ENCODE results near the gene ATP5F1D. TPM values are rescaled to one million over a fixed set of nuclear protein-coding genes. Genes with fewer than 3 reads are reported as not detected.
A peak's percentile ranks its signal among the peaks of the same experiment; 100 is the strongest.

The ATP5F1D gene
- total and polyA plus RNA-seq, 2 of the 13 experiments (the other 11 are each of a cell fraction or from before 2014, with no cell fraction given), result 39.4 to 78.7 TPM

DNA sequence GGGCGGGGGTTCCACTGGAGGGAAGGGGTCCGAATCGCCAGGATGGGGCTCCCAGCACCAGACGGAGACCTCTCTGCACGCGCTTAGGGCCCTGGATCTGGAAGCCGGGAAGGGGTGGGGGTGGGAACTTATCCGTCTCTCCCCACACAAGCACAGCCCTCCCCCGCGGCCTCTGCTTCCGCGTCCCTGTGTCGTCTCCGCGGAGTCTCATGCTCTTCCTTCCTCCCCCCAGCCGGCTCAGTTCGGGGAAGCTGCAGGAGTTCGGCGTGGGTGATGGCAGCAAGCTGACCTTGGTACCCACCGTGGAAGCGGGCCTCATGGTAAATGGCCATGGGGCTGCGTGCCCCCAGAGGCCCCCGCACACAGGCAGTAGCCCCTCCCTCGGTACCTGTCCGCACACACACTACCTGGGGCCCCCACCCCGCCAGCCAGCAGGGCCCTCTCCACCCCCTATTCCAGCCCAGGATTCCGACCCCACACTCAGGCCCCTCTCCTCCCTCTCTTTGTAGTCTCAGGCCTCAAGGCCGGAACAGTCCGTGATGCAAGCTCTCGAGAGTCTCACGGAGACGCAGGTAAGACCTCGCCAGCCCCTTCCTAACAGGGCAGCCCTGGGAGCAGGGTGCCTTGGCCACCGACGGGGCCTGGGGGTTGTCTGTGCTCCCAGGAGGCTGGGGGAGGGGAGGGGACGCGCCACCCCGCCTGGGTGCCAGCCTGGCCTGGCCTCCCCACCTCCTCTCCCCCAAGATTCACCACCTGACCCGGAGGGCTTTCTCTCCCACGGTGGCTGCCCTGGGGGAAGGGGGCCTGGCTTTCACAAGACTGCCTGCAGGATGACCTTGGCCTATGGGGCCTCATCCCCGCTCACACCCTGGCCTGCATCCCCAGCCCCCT lies 10.0 kb downstream of the ATP5F1D start (continued):
- 0 out of 2 replicates have a peak, but pooled peaks have one; percentile 16 for TF ChIP-seq SALL1 (CRISPR knock-in tag; IDR thresholded peaks at IDR 0.05)
- TF ChIP-seq, protein P1, sequence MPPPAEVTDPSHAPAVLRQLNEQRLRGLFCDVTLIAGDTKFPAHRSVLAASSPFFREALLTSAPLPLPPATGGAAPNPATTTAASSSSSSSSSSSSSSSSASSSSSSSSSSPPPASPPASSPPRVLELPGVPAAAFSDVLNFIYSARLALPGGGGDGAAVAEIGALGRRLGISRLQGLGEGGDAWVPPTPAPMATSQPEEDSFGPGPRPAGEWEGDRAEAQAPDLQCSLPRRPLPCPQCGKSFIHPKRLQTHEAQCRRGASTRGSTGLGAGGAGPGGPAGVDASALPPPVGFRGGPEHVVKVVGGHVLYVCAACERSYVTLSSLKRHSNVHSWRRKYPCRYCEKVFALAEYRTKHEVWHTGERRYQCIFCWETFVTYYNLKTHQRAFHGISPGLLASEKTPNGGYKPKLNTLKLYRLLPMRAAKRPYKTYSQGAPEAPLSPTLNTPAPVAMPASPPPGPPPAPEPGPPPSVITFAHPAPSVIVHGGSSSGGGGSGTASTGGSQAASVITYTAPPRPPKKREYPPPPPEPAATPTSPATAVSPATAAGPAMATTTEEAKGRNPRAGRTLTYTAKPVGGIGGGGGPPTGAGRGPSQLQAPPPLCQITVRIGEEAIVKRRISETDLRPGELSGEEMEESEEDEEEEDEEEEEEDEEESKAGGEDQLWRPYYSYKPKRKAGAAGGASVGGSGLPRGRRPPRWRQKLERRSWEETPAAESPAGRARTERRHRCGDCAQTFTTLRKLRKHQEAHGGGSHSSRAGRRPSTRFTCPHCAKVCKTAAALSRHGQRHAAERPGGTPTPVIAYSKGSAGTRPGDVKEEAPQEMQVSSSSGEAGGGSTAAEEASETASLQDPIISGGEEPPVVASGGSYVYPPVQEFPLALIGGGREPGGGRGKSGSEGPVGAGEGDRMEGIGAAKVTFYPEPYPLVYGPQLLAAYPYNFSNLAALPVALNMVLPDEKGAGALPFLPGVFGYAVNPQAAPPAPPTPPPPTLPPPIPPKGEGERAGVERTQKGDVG (CRISPR knock-in tag; IDR thresholded peaks at IDR 0.05; ENCODE audit: borderline replicate concordance), result no peak
- no peak for TF ChIP-seq IKZF4 (CRISPR knock-in tag; IDR thresholded peaks at IDR 0.05; ENCODE audit: borderline replicate concordance, low read depth, not compliant biosample characterization)
- TF ChIP-seq ZNF205 (CRISPR knock-in tag; IDR thresholded peaks at IDR 0.05), result no peak; the same call in none of the 2 replicates
- TF ChIP-seq ZNF577 (CRISPR knock-in tag; IDR thresholded peaks at IDR 0.05; ENCODE audit: borderline replicate concordance, low read depth), result no peak
- TF ChIP-seq ZNF367 (CRISPR knock-in tag; IDR thresholded peaks at IDR 0.05; ENCODE audit: borderline replicate concordance), result no peak
- TF ChIP-seq ERF (CRISPR knock-in tag; IDR thresholded peaks at IDR 0.05), result no peak
- 0 out of 4 replicates have a peak, but pooled peaks of 1 of the 2 experiments have one; percentile 31 for TF ChIP-seq KLF16 (CRISPR knock-in tag; IDR thresholded peaks at IDR 0.05)
- no peak for TF ChIP-seq NR2C2 (CRISPR knock-in tag; IDR thresholded peaks at IDR 0.05; ENCODE audit: borderline replicate concordance)
- no peak for TF ChIP-seq TEAD3 (CRISPR knock-in tag; optimal IDR thresholded peaks at IDR 0.05; ENCODE audit: borderline replicate concordance)
- no peak for TF ChIP-seq ISL2 (CRISPR knock-in tag; IDR thresholded peaks at IDR 0.05)
- TF ChIP-seq, protein P2, sequence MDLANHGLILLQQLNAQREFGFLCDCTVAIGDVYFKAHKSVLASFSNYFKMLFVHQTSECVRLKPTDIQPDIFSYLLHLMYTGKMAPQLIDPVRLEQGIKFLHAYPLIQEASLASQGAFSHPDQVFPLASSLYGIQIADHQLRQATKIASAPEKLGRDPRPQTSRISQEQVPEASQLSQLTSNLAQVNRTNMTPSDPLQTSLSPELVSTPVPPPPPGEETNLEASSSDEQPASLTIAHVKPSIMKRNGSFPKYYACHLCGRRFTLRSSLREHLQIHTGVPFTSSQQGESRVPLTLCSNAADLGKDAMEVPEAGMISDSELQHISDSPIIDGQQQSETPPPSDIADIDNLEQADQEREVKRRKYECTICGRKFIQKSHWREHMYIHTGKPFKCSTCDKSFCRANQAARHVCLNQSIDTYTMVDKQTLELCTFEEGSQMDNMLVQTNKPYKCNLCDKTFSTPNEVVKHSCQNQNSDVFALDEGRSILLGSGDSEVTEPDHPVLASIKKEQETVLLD (CRISPR knock-in tag; IDR thresholded peaks at IDR 0.05; ENCODE audit: low read depth), result no peak
- TF ChIP-seq TSC22D2 (CRISPR knock-in tag; IDR thresholded peaks at IDR 0.05; ENCODE audit: borderline replicate concordance), result no peak
- TF ChIP-seq, protein P3, sequence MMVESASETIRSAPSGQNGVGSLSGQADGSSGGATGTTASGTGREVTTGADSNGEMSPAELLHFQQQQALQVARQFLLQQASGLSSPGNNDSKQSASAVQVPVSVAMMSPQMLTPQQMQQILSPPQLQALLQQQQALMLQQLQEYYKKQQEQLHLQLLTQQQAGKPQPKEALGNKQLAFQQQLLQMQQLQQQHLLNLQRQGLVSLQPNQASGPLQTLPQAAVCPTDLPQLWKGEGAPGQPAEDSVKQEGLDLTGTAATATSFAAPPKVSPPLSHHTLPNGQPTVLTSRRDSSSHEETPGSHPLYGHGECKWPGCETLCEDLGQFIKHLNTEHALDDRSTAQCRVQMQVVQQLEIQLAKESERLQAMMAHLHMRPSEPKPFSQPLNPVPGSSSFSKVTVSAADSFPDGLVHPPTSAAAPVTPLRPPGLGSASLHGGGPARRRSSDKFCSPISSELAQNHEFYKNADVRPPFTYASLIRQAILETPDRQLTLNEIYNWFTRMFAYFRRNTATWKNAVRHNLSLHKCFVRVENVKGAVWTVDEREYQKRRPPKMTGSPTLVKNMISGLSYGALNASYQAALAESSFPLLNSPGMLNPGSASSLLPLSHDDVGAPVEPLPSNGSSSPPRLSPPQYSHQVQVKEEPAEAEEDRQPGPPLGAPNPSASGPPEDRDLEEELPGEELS (CRISPR knock-in tag; IDR thresholded peaks at IDR 0.05), result peak; percentile 11; the same call in 1 of the 2 replicates

Measured in HepG2 (cell line).